BE2C (cell line): ENCODE results near the gene XCL1.

Experiments used
- DNase-seq: peaks from one replicate; pipeline ENCODE4 v3.0.0-alpha.2; 2020
- H3K27me3 ChIP-seq: fragments of 250-450 bp; sonication (Bioruptor Pico); 2 replicates; pipeline ENCODE4 v1.5.1; 2020; ENCODE audit warnings: mild to moderate bottlenecking
- H3K36me3 ChIP-seq: fragments of 250-450 bp; sonication (Bioruptor Pico); 2 replicates; pipeline ENCODE4 v1.5.1; 2020; ENCODE audit warnings: mild to moderate bottlenecking
- H3K4me1 ChIP-seq: fragments of 250-450 bp; sonication (Bioruptor Pico); 2 replicates; pipeline ENCODE4 v1.5.1; 2020
- H3K4me3 ChIP-seq: 2 replicates; pipeline ENCODE4 v1.5.1; 2011; ENCODE audit warnings: low read depth, low read length
- H3K9me3 ChIP-seq: fragments of 250-450 bp; sonication (Bioruptor Pico); 2 replicates; pipeline ENCODE4 v1.5.1; 2020
- TF ChIP-seq, protein P1 (sequence below): IDR thresholded peaks from 2 replicates; pipeline ENCODE4 v1.5.1; 2012; ENCODE audit warnings: mild to moderate bottlenecking, low read depth, low read length

XCL1 gene

DNA sequence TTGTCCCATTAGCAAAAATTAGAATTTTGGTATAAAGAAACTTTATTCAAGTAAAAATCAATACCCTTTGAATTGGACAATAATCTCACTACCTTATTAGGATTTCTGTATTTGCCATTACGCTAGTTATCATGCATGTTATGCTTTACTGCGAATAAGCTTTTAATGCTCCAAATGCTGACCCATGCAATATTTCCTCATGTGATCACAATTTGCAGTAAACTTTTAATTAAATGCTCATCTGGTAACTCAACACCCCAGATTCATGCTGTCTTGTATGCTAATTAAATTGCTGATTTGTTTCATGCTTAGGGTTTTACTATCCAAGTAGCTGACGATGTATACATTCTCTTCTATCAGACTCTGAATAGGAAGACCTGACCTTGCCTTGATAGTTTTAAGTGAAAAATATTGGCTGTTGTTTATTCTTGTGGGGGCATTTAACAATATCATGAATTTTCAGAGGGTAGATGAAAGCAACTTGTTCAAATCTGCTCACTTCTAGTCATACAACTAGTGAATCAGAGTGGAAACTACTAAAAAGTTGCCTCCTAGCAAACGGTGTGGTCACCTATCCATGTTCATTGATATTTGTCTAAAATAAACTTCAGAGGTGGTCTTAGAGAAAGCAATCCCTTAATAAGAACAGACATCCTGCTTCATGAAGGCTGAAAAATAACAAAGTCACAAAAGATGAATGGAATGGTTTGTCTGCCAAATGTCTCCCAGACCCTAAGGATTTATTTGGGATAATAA, 5.6 kb downstream of the XCL1 start:
- TF ChIP-seq, protein P1, sequence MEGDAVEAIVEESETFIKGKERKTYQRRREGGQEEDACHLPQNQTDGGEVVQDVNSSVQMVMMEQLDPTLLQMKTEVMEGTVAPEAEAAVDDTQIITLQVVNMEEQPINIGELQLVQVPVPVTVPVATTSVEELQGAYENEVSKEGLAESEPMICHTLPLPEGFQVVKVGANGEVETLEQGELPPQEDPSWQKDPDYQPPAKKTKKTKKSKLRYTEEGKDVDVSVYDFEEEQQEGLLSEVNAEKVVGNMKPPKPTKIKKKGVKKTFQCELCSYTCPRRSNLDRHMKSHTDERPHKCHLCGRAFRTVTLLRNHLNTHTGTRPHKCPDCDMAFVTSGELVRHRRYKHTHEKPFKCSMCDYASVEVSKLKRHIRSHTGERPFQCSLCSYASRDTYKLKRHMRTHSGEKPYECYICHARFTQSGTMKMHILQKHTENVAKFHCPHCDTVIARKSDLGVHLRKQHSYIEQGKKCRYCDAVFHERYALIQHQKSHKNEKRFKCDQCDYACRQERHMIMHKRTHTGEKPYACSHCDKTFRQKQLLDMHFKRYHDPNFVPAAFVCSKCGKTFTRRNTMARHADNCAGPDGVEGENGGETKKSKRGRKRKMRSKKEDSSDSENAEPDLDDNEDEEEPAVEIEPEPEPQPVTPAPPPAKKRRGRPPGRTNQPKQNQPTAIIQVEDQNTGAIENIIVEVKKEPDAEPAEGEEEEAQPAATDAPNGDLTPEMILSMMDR, result no peak
- DNase-seq, result no peak
- no peaks in the 10 kb centered on the region for H3K4me1 ChIP-seq
- no peaks in the 10 kb centered on the region for H3K36me3 ChIP-seq
- H3K27me3 ChIP-seq, result no peaks in the 10 kb centered on the region
- H3K9me3 ChIP-seq, result no peaks in the 10 kb centered on the region
- no peak overlapping the region for H3K4me3 ChIP-seq

DNA sequence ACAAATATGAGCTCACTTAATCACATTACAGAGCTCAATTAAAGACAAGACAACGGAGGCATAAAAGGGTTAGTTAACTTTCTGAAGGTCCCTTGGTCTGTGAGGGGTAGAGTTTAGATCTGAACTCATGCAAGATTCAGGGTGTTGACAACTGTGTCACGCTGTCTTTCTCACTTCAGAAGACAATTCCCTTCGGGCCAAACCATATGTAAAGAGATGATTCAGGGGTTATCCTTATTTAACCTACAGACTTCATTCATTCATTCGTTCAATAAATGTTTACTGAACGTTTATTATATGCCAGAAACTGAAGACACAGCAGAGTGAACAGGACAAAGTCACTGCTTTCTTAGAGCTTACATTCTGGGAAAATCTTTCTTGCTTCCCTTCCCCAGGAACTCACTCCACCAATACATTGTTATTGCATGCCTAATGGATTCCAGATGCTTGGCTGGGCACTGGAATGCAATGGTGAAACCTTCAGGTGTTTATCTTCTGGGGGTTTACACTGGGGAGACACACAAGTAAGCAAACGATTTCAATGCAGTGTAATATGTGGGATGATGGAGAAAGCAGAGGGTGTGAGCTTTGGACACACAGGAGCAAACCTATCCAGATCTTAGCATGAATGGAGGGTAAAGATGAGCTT, 6.4 kb downstream of the XCL1 start:
- Histone ChIP-seq H3K9me3 (no peaks in the 10 kb centered on the region), H3K36me3 (no peaks in the 10 kb centered on the region), H3K27me3 (no peaks in the 10 kb centered on the region), H3K4me3 (no peak overlapping the region), H3K4me1 (no peaks in the 10 kb centered on the region)
- TF ChIP-seq, protein P1, result no peak
- no peak for DNase-seq

DNA sequence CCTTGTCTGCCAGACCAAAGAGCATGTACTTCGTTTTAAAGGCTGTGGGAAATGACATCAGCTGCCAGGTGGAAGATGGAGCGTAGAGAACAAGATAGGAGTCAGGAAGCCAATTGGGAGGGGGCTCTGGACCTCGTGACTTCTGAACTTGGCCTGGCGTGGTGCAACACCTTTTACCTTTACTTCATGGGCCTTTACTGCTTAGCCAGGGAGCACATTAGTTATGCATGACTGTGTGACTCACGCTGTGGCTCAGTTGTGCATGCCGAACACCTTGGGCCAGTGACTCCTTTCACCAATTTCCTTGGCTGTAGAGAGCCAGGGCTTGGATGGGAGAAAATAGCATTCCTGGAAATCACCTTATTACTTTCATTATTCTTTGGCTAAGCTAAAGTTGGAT, 7.2 kb downstream of the XCL1 start:
- Histone ChIP-seq H3K36me3 (no peaks in the 10 kb centered on the region), H3K4me3 (no peak overlapping the region), H3K27me3 (no peaks in the 10 kb centered on the region), H3K4me1 (no peaks in the 10 kb centered on the region), H3K9me3 (no peaks in the 10 kb centered on the region)
- TF ChIP-seq, protein P1, result no peak
- DNase-seq, result no peak

DNA sequence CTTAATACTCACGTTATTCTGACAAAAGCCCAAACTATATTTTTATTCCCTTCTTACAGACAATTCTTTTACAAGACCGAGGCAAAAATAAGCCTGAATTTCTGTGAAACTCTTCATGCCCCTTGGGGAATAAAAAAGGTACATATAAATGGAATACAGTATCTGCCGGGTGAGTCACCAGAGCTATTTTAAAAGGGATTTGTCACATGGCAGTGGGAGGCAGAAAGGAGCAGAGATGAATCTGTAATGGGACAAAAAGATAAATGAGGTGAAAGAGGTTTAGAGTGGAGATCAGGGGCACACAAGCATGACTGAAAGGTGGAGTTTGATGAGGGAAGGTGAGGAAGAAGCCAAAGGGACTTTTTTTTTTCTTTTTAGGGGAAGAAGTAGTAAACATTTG, 8.8 kb downstream of the XCL1 start:
- H3K4me3 ChIP-seq, result no peak overlapping the region
- TF ChIP-seq, protein P1, result no peak
- no peaks in the 10 kb centered on the region for H3K4me1 ChIP-seq
- H3K36me3 ChIP-seq, result no peaks in the 10 kb centered on the region
- H3K27me3 ChIP-seq, result no peaks in the 10 kb centered on the region
- H3K9me3 ChIP-seq, result no peaks in the 10 kb centered on the region
- no peak for DNase-seq

GRCh38 chr1:168585937-168586336, 9.5 kb downstream of the XCL1 start:
- TF ChIP-seq, protein P1, result no peak
- no peaks in the 10 kb centered on the region for H3K27me3 ChIP-seq
- no peaks in the 10 kb centered on the region for H3K9me3 ChIP-seq
- H3K36me3 ChIP-seq, result no peaks in the 10 kb centered on the region
- DNase-seq, result no peak
- H3K4me3 ChIP-seq, result no peak overlapping the region
- H3K4me1 ChIP-seq, result no peaks in the 10 kb centered on the region

DNA sequence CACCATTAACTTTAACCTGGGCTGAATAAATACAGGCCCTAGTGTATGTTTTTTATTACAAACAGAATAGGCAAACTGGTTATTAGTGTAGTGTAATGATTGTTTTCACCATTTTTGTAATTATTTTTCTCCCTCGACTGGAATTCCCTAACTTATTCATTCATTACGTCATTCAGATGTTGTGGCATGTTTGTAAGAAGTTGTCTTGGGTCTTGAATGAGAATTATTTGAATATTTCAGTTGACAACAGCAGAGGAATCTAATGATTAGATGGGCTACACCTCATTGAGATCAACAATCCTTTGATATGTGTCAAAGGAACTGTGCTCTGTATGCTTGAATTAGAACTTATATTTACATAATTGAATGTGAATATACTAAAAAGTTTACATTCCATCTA, 12.8 kb downstream of the XCL1 start:
- DNase-seq, result no peak
- TF ChIP-seq, protein P1, result no peak
- no peaks in the 10 kb centered on the region for H3K4me1 ChIP-seq
- no peak overlapping the region for H3K4me3 ChIP-seq
- H3K27me3 ChIP-seq, result no peaks in the 10 kb centered on the region; the same call in 1 of the 2 replicates
- no peaks in the 10 kb centered on the region for H3K36me3 ChIP-seq
- no peaks in the 10 kb centered on the region for H3K9me3 ChIP-seq
